Prostate gland (tissue), 2 donors: ENCODE measurements around the gene ACKR3.

Experiments
- CTCF ChIP-seq, 4 experiments: fragments of 200-600 bp in 2 of 4; fragments of 450-650 bp in 2 of 4; sonication (generic) in 2 of 4; IDR thresholded peaks; 1 replicate in 3 of 4; 2 replicates in 1 of 4; pipeline ENCODE4 v1.5.1; 2016 to 2019; ENCODE audit warnings: antibody characterized with exemption in 4 of 4, mild to moderate bottlenecking in 2 of 4, moderate library complexity in 2 of 4
- POLR2A ChIP-seq: fragments of 450-650 bp; IDR thresholded peaks from one replicate; pipeline ENCODE4 v1.6.1; 2016; ENCODE audit warnings: antibody characterized with exemption, mild to moderate bottlenecking
- POLR2AphosphoS5 ChIP-seq: sonication (generic); formaldehyde crosslinking; IDR thresholded peaks from one replicate; pipeline ENCODE4 v1.6.1; 2017; ENCODE audit warnings: antibody characterized with exemption

GRCh38 chr2:236621786-236622185 is 52.2 kb downstream of the ACKR3 start:
- TF ChIP-seq POLR2AphosphoS5 (no peak), POLR2A (no peak), CTCF (IDR thresholded peaks at IDR 0.05) (no peak)
